ENCODE data around the gene SPCS1. TPM values are rescaled to one million over a fixed set of nuclear protein-coding genes. Genes with fewer than 3 reads are reported as not detected.

The SPCS1 gene
- total RNA-seq, 1 experiment from 2014 or later, result 93.2 TPM

DNA sequence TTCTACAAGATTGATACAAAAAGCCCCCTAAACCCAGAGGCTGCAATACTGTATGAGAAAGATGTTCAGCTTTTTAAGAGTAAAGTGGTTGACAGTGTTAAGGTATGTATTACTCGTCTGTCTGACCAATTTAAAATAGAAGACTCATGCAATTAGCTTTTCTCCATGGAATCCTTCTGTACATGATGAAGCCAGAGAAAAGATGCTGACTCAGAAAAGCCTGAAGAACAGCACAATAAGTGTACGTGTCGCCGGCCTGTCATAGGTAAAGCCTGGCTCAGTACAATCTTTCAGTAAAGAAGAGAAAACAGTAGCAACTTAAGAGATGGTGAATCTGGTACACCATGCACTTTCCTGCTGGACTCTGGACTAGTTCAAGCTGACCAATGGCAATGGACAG is 48.5 kb downstream of the SPCS1 start:
- intact Hi-C loops (cut with micrococcal nuclease; ENCODE audit: unreplicated experiment), result no loop called here
- Histone ChIP-seq H3K36me3 (ENCODE audit: control insufficient read depth, insufficient read depth, low read length) (0 out of 2 replicates have a peak, but pooled peaks cover 3% of the 10 kb centered on the region), H3K27ac (ENCODE audit: low read length) (no peak overlapping the region), H3K27me3 (ENCODE audit: control insufficient read depth, insufficient read depth, low read length) (no peaks in the 10 kb centered on the region), H3K4me1 (ENCODE audit: control insufficient read depth, insufficient read depth, low read length) (no peaks in the 10 kb centered on the region), H3K4me3 (ENCODE audit: low read depth in 2 of 2, low read length in 2 of 2) (no peak overlapping the region), H3K9me3 (ENCODE audit: control insufficient read depth, insufficient read depth, low read depth, low read length) (no peaks in the 10 kb centered on the region)
- no TSS peak for BruUV-seq (replicated peaks)
- CTCF ChIA-PET, result no interaction called here
- ATAC-seq (no peak), DNase-seq (ENCODE audit: low read depth, low spot score) (no peak)
- POLR2A ChIA-PET, result no interaction called here
- TF ChIP-seq TCF7L2 (IDR thresholded peaks at IDR 0.05; ENCODE audit: low read depth, low read length), result no peak
- TF ChIP-seq CTCF (IDR thresholded peaks at IDR 0.05), result no peak
- TF ChIP-seq, protein P1, sequence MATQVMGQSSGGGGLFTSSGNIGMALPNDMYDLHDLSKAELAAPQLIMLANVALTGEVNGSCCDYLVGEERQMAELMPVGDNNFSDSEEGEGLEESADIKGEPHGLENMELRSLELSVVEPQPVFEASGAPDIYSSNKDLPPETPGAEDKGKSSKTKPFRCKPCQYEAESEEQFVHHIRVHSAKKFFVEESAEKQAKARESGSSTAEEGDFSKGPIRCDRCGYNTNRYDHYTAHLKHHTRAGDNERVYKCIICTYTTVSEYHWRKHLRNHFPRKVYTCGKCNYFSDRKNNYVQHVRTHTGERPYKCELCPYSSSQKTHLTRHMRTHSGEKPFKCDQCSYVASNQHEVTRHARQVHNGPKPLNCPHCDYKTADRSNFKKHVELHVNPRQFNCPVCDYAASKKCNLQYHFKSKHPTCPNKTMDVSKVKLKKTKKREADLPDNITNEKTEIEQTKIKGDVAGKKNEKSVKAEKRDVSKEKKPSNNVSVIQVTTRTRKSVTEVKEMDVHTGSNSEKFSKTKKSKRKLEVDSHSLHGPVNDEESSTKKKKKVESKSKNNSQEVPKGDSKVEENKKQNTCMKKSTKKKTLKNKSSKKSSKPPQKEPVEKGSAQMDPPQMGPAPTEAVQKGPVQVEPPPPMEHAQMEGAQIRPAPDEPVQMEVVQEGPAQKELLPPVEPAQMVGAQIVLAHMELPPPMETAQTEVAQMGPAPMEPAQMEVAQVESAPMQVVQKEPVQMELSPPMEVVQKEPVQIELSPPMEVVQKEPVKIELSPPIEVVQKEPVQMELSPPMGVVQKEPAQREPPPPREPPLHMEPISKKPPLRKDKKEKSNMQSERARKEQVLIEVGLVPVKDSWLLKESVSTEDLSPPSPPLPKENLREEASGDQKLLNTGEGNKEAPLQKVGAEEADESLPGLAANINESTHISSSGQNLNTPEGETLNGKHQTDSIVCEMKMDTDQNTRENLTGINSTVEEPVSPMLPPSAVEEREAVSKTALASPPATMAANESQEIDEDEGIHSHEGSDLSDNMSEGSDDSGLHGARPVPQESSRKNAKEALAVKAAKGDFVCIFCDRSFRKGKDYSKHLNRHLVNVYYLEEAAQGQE (IDR thresholded peaks at IDR 0.05; ENCODE audit: insufficient read depth in 1 of 2, low read depth in 2 of 2, low read length in 1 of 2), result no peak
- no peak for TF ChIP-seq SIN3A (IDR thresholded peaks at IDR 0.05; ENCODE audit: borderline replicate concordance, insufficient read depth, low read depth, low read length)
- no peak for TF ChIP-seq POLR2AphosphoS5 (IDR thresholded peaks at IDR 0.05; ENCODE audit: low read depth, low read length)
- in situ Hi-C loops (cut with HindIII; ENCODE audit: low pct_unique_long_range_greater_than_20kb, low sequenced_read_pairs), result no loop called here

- H3K4me1 ChIP-seq (ENCODE audit: control insufficient read depth, insufficient read depth, low read length), result no peaks in the 10 kb centered on the region
- no peak overlapping the region for H3K27ac ChIP-seq (ENCODE audit: low read length)
- intact Hi-C loops (cut with micrococcal nuclease; ENCODE audit: unreplicated experiment) (no loop called here), in situ Hi-C loops (cut with HindIII; ENCODE audit: low pct_unique_long_range_greater_than_20kb, low sequenced_read_pairs) (no loop called here)
- ATAC-seq (no peak), DNase-seq (ENCODE audit: low read depth, low spot score) (no peak)
- H3K9me3 ChIP-seq (ENCODE audit: control insufficient read depth, insufficient read depth, low read depth, low read length), result no peaks in the 10 kb centered on the region
- H3K4me3 ChIP-seq (ENCODE audit: low read depth in 2 of 2, low read length in 2 of 2), result no peak overlapping the region
- ChIA-PET CTCF (no interaction called here), POLR2A (no interaction called here)
- peaks cover 3% of the 10 kb centered on the region; the same call in 1 of the 2 replicates for H3K36me3 ChIP-seq (ENCODE audit: control insufficient read depth, insufficient read depth, low read length)
- no peaks in the 10 kb centered on the region for H3K27me3 ChIP-seq (ENCODE audit: control insufficient read depth, insufficient read depth, low read length)
- BruUV-seq (replicated peaks), result no TSS peak
- TF ChIP-seq, protein P1 (IDR thresholded peaks at IDR 0.05; ENCODE audit: insufficient read depth in 1 of 2, low read depth in 2 of 2, low read length in 1 of 2), result no peak
- TF ChIP-seq SIN3A (IDR thresholded peaks at IDR 0.05; ENCODE audit: borderline replicate concordance, insufficient read depth, low read depth, low read length) (no peak), TCF7L2 (IDR thresholded peaks at IDR 0.05; ENCODE audit: low read depth, low read length) (no peak), POLR2AphosphoS5 (IDR thresholded peaks at IDR 0.05; ENCODE audit: low read depth, low read length) (no peak), CTCF (IDR thresholded peaks at IDR 0.05) (no peak)
These were observed 50.2 kb downstream of the SPCS1 start for GRCh38 chr3:52756141-52756540.

Other genes with a start within 250 kb of the SPCS1 start
- gene STAB1, start 210.8 kb upstream of the SPCS1 start, total RNA-seq (2021; ENCODE audit: unreplicated experiment), result 0.39 TPM
- gene NT5DC2, start 172.2 kb upstream of the SPCS1 start, total RNA-seq (2021; ENCODE audit: unreplicated experiment), result 137 TPM
- gene UQCC5, start 169.5 kb upstream of the SPCS1 start, total RNA-seq (2021; ENCODE audit: unreplicated experiment), result 27.3 TPM
- 43.5 TPM for gene PBRM1, start 20.2 kb upstream of the SPCS1 start, total RNA-seq (2021; ENCODE audit: unreplicated experiment)
- gene GNL3, start 20.1 kb upstream of the SPCS1 start, total RNA-seq (2021; ENCODE audit: unreplicated experiment), result 88.9 TPM
- gene GLT8D1, start 315 bp upstream of the SPCS1 start, total RNA-seq (2021; ENCODE audit: unreplicated experiment), result 51.3 TPM
- 22.9 TPM for gene NEK4, start 64.8 kb downstream of the SPCS1 start, total RNA-seq (2021; ENCODE audit: unreplicated experiment)
- 0.31 TPM for gene ITIH1, start 71.5 kb downstream of the SPCS1 start, total RNA-seq (2021; ENCODE audit: unreplicated experiment)
- 0.67 TPM for gene ITIH3, start 88.7 kb downstream of the SPCS1 start, total RNA-seq (2021; ENCODE audit: unreplicated experiment)
- gene ITIH4, start 124.6 kb downstream of the SPCS1 start, total RNA-seq (2021; ENCODE audit: unreplicated experiment), result 1.5 TPM
- 0.49 TPM for gene MUSTN1, start 128.9 kb downstream of the SPCS1 start, total RNA-seq (2021; ENCODE audit: unreplicated experiment)
- 15.7 TPM for gene STIMATE, start 191.4 kb downstream of the SPCS1 start, total RNA-seq (2021; ENCODE audit: unreplicated experiment)